Calu3 (cell line): ENCODE data around the gene GTF3C4. TPM values are rescaled to one million over a fixed set of nuclear protein-coding genes. Genes with fewer than 3 reads are reported as not detected.

Source experiments
- BruUV-seq: library from RNA; stranded (reverse); fragments of 400-500 nt; replicated peaks from 2 replicates; lab custom pipeline; 2021; lab: Mats Ljungman, UMichigan
- CTCF ChIA-PET: fragments of 300-600 bp; sonication (Branson Sonifier 250); formaldehyde crosslinking; loops from one replicate; lab custom pipeline; 2022; ENCODE audit warnings: antibody characterized with exemption; lab: Charles Lee
- DNase-seq: peaks from one replicate; pipeline ENCODE4 v3.0.0; 2022
- H3K27ac Mint-ChIP-seq: one replicate; pipeline ENCODE4 v1.8.0; 2022; ENCODE audit warnings: mixed read lengths; ENCODE audit not compliant: unreplicated experiment
- H3K27me3 Mint-ChIP-seq: one replicate; pipeline ENCODE4 v1.8.0; 2022; ENCODE audit warnings: mixed read lengths; ENCODE audit not compliant: unreplicated experiment
- H3K36me3 Mint-ChIP-seq: one replicate; pipeline ENCODE4 v1.8.0; 2022; ENCODE audit warnings: mild to moderate bottlenecking, moderate library complexity, mixed read lengths; ENCODE audit not compliant: insufficient read depth, unreplicated experiment
- H3K4me1 Mint-ChIP-seq: one replicate; pipeline ENCODE4 v1.8.0; 2022; ENCODE audit warnings: mild to moderate bottlenecking, low read depth, mixed read lengths; ENCODE audit not compliant: unreplicated experiment
- H3K4me3 Mint-ChIP-seq: one replicate; pipeline ENCODE4 v1.8.0; 2022; ENCODE audit warnings: mild to moderate bottlenecking, low read depth, moderate library complexity, mixed read lengths; ENCODE audit not compliant: unreplicated experiment
- H3K9me3 Mint-ChIP-seq: one replicate; pipeline ENCODE4 v1.8.0; 2022; ENCODE audit warnings: low read depth, mixed read lengths; ENCODE audit not compliant: unreplicated experiment
- intact Hi-C: fragments of 100-400 bp; cut with micrococcal nuclease; formaldehyde crosslinking; loops from one replicate; pipeline ENCODE4 v1.10.0; 2022; ENCODE audit not compliant: unreplicated experiment
- total RNA-seq: library from RNA; stranded (reverse); gene quantifications from 2 replicates; pipeline ENCODE4 v1.2.3, GENCODE V29; 2022
- TF ChIP-seq, protein P1 (sequence below): fragments of 200-600 bp; IDR thresholded peaks from one replicate; pipeline ENCODE4 v1.8.0; 2022; ENCODE audit warnings: antibody characterized with exemption; ENCODE audit not compliant: unreplicated experiment

The GTF3C4 gene
- total RNA-seq, 1 experiment from 2014 or later: 16.1 TPM

DNA sequence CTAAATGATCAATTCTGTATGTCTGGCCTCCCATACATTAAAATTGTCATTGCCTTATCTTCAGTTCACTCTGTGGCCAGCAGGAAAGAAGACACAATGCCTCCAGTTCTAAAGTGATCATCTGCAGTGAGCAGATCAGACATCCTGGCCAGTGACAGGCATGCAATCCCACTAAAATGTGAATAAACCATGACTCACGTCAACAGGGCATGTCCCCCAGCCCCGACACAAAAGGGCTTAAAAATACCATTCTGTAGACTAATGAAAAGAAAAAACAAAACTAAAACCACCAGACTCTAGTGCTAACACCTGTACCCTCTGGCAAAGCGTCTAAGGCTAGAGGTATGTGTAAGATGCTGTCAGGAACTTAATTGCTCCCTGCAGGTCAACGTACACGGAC lies 39.0 kb upstream of the GTF3C4 start:
- intact Hi-C loops: no loop called here
- TF ChIP-seq, protein P1, sequence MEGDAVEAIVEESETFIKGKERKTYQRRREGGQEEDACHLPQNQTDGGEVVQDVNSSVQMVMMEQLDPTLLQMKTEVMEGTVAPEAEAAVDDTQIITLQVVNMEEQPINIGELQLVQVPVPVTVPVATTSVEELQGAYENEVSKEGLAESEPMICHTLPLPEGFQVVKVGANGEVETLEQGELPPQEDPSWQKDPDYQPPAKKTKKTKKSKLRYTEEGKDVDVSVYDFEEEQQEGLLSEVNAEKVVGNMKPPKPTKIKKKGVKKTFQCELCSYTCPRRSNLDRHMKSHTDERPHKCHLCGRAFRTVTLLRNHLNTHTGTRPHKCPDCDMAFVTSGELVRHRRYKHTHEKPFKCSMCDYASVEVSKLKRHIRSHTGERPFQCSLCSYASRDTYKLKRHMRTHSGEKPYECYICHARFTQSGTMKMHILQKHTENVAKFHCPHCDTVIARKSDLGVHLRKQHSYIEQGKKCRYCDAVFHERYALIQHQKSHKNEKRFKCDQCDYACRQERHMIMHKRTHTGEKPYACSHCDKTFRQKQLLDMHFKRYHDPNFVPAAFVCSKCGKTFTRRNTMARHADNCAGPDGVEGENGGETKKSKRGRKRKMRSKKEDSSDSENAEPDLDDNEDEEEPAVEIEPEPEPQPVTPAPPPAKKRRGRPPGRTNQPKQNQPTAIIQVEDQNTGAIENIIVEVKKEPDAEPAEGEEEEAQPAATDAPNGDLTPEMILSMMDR: no peak
- H3K4me1 Mint-ChIP-seq: no peaks in the 10 kb centered on the region
- H3K27ac Mint-ChIP-seq: no peak overlapping the region
- BruUV-seq: no TSS peak
- H3K36me3 Mint-ChIP-seq: peaks cover 5% of the 10 kb centered on the region
- CTCF ChIA-PET: no interaction called here
- no peak for DNase-seq
- no peak overlapping the region for H3K4me3 Mint-ChIP-seq
- no peaks in the 10 kb centered on the region for H3K27me3 Mint-ChIP-seq
- no peaks in the 10 kb centered on the region for H3K9me3 Mint-ChIP-seq

DNA sequence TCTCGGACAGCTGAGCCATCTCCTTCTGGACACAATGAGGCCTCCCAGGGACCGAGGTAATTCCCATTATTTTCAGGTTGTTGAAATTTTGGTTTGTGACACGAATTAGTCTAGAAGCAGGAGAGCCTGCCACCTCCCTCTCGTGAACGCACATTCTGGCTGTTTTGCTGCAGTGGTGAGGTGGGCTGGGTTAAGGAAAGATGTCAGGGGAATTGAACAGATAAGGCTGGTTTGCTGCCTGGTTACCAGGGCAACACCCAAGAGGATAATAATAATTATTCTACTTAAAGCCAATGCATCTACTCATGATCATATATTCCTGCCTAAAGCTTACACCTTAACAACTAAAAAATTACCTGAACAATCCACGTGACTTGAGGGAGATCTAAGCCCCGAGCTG lies 38.6 kb upstream of the GTF3C4 start:
- Mint-ChIP-seq H3K9me3 (no peaks in the 10 kb centered on the region), H3K27ac (no peak overlapping the region), H3K4me3 (no peak overlapping the region), H3K36me3 (peaks cover 5% of the 10 kb centered on the region), H3K27me3 (no peaks in the 10 kb centered on the region), H3K4me1 (no peaks in the 10 kb centered on the region)
- TF ChIP-seq, protein P1: no peak
- intact Hi-C loops: no loop called here
- DNase-seq: no peak
- BruUV-seq: no TSS peak
- CTCF ChIA-PET: no interaction called here

DNA sequence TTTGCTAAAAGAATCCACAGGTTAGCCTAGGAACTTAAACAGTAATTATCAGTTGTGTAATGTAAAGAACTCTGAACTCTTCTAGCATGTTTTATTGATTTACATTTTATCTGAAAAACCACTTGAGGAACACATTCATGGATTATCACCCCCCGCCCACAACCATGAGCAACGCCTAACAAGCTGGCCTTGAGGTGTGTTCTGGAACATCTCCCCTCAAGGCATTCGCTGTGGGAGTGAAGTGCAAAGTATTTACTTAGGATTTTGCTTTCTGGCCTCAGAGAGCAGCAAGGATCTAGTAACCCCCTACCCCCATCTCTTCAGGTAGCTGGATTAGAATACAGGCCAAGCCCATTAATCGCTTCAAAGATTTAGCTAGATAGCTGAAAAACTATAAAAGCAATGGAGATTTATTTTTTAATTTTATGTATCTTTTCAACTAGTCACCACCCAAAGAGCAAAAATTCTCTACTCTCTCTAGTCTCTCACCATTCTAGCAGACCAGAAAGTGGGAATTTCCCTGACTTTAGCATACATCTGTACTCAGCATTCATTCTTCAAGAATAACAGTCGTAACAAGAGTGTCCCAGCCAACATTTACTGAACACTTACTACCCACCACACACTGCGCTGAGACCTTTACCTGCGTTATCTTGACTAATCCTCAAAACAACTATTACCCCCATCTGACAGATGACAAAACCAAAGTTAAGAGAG lies 37.7 kb upstream of the GTF3C4 start:
- no peak overlapping the region for H3K27ac Mint-ChIP-seq
- no TSS peak for BruUV-seq

DNA sequence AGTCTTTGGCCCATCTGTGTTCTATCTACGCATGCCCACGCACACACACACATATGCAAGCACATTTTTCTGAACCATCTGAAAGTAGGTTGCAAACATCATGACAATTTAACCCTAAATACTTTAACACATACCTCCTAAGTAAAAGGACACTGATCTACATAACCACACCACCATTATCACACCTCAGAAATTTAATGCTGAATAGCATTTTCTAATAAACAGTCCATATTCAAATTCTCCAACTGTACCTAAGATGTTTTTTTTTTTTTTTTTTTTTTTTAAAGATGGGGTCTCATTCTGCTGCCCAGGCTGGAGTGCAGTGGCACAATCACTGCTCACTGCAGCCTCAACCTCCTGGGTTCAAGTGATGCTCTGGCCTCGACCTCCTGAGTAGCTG lies 35.9 kb upstream of the GTF3C4 start:
- peaks cover 10% of the 10 kb centered on the region for H3K36me3 Mint-ChIP-seq
- CTCF ChIA-PET: no interaction called here
- no peak overlapping the region for H3K4me3 Mint-ChIP-seq
- TF ChIP-seq, protein P1: no peak
- H3K4me1 Mint-ChIP-seq: peaks cover 20% of the 10 kb centered on the region
- no peaks in the 10 kb centered on the region for H3K27me3 Mint-ChIP-seq
- H3K9me3 Mint-ChIP-seq: no peaks in the 10 kb centered on the region
- no TSS peak for BruUV-seq
- H3K27ac Mint-ChIP-seq: no peak overlapping the region
- DNase-seq: no peak
- intact Hi-C loops: no loop called here

More for the DNA sequence above, 37.7 kb upstream of the GTF3C4 start:
- CTCF ChIA-PET: interaction anchor here (0.9 kb wide), 1 partner anchor 221 kb away, joined by 3 read pairs; no protein-coding TSS in a partner anchor
- TF ChIP-seq, protein P1: no peak
- Mint-ChIP-seq H3K36me3 (peaks cover 5% of the 10 kb centered on the region), H3K4me3 (no peak overlapping the region), H3K9me3 (no peaks in the 10 kb centered on the region), H3K27me3 (no peaks in the 10 kb centered on the region), H3K4me1 (peaks cover 5% of the 10 kb centered on the region)
- intact Hi-C loops: no loop called here
- no peak for DNase-seq
